CD14-positive monocyte (primary cell): Measurements from ENCODE around the gene MORC2. TPM values are rescaled to one million over a fixed set of nuclear protein-coding genes. Genes with fewer than 3 reads are reported as not detected.
A peak's percentile ranks its signal among the peaks of the same experiment; 100 is the strongest.

Source experiments
- DNase-seq, 3 donors: peaks; one replicate each; pipeline ENCODE4 v3.0.0-alpha.2; 2011 to 2022
- H2AFZ ChIP-seq: 2 replicates; pipeline ENCODE4 v1.6.0; 2012; ENCODE audit warnings: mild to moderate bottlenecking, low read depth, low read length, inconsistent platforms; ENCODE audit not compliant: insufficient read depth, poor library complexity, severe bottlenecking
- H3K27ac ChIP-seq, 2 donors: 1 replicate in 1 of 2; 2 replicates in 1 of 2; pipeline ENCODE4 v1.5.1; 2012 to 2013; ENCODE audit warnings: low read length in 2 of 2, control low read depth in 1 of 2, inconsistent platforms in 1 of 2, low read depth in 1 of 2, mild to moderate bottlenecking in 1 of 2
- H3K27me3 ChIP-seq, 2 donors: one replicate each; pipeline versions ENCODE4 v1.6.0 to v1.6.1; 2011 to 2013; ENCODE audit warnings: low read length in 2 of 2; ENCODE audit not compliant: control insufficient read depth in 2 of 2, insufficient read depth in 2 of 2
- H3K36me3 ChIP-seq, 2 donors: replicated peaks in 1 of 2; 1 replicate in 1 of 2; 2 replicates in 1 of 2; pipeline versions ENCODE4 v1.5.1 to v1.6.1; 2012 to 2013; ENCODE audit warnings: low read length in 2 of 2, control low read depth in 1 of 2, inconsistent platforms in 1 of 2, mild to moderate bottlenecking in 1 of 2; ENCODE audit not compliant: insufficient read depth in 2 of 2, control insufficient read depth in 1 of 2
- H3K4me1 ChIP-seq, 2 donors: 1 replicate in 1 of 2; 2 replicates in 1 of 2; pipeline versions ENCODE4 v1.5.1 to v1.6.1; 2012 to 2013; ENCODE audit warnings: low read length in 2 of 2, control low read depth in 1 of 2, inconsistent platforms in 1 of 2, mild to moderate bottlenecking in 1 of 2, moderate library complexity in 1 of 2; ENCODE audit not compliant: insufficient read depth in 2 of 2, control insufficient read depth in 1 of 2
- H3K4me2 ChIP-seq: replicated peaks from 2 replicates; pipeline ENCODE3; 2012; ENCODE audit warnings: low read length, moderate library complexity, mild to moderate bottlenecking; ENCODE audit not compliant: poor library complexity, severe bottlenecking; ENCODE audit errors: extremely low read depth
- H3K4me3 ChIP-seq, 3 experiments: fragments of 200-600 bp in 1 of 3; sonication (generic) in 1 of 3; replicated peaks in 1 of 3; 1 replicate in 2 of 3; 2 replicates in 1 of 3; pipeline ENCODE4 v1.5.1; 2011 to 2013; ENCODE audit warnings: low read length in 3 of 3, mild to moderate bottlenecking in 3 of 3, control low read depth in 2 of 3, low read depth in 2 of 3, inconsistent platforms in 1 of 3, moderate library complexity in 1 of 3
- H3K79me2 ChIP-seq: 2 replicates; pipeline ENCODE4 v1.6.0; 2012; ENCODE audit warnings: mild to moderate bottlenecking, control low read depth, inconsistent platforms, low read length, moderate library complexity; ENCODE audit not compliant: insufficient read depth
- H3K9ac ChIP-seq: 2 replicates; pipeline ENCODE4 v1.6.0; 2017; ENCODE audit warnings: low read length, mild to moderate bottlenecking; ENCODE audit not compliant: insufficient read depth, poor library complexity, severe bottlenecking
- H3K9me3 ChIP-seq, 2 donors: replicated peaks in 1 of 2; 1 replicate in 1 of 2; 2 replicates in 1 of 2; pipeline versions ENCODE4 v1.5.1 to v1.6.1; 2012 to 2013; ENCODE audit warnings: low read length in 2 of 2, control low read depth in 1 of 2; ENCODE audit not compliant: control insufficient read depth in 1 of 2, insufficient read depth in 1 of 2
- H4K20me1 ChIP-seq: 2 replicates; pipeline ENCODE4 v1.6.0; 2012; ENCODE audit warnings: mild to moderate bottlenecking, low read length, control low read depth, moderate library complexity; ENCODE audit not compliant: insufficient read depth
- H3K27ac Mint-ChIP-seq, 7 donors: one replicate each; pipeline ENCODE4 v1.8.0; 2020; ENCODE audit warnings: mild to moderate bottlenecking in 7 of 7, mixed read lengths in 7 of 7, moderate library complexity in 6 of 7, inconsistent platforms in 2 of 7
- H3K27me3 Mint-ChIP-seq, 3 donors: one replicate each; pipeline ENCODE4 v1.8.0; 2021 to 2022; ENCODE audit warnings: low read depth in 3 of 3, mild to moderate bottlenecking in 3 of 3, mixed read lengths in 3 of 3, moderate library complexity in 3 of 3, inconsistent platforms in 1 of 3
- H3K36me3 Mint-ChIP-seq, 2 donors: one replicate each; pipeline ENCODE4 v1.8.0; 2020; ENCODE audit warnings: mixed read lengths in 2 of 2, inconsistent platforms in 1 of 2, mild to moderate bottlenecking in 1 of 2
- H3K4me1 Mint-ChIP-seq: one replicate; pipeline ENCODE4 v1.8.0; 2020; ENCODE audit warnings: mild to moderate bottlenecking, mixed read lengths
- H3K4me3 Mint-ChIP-seq, 2 donors: one replicate each; pipeline ENCODE4 v1.8.0; 2020; ENCODE audit warnings: mild to moderate bottlenecking in 2 of 2, mixed read lengths in 2 of 2, moderate library complexity in 1 of 2
- H3K9me3 Mint-ChIP-seq, 7 donors: one replicate each; pipeline ENCODE4 v1.8.0; 2020 to 2022; ENCODE audit warnings: mixed read lengths in 7 of 7, mild to moderate bottlenecking in 6 of 7, moderate library complexity in 6 of 7, inconsistent platforms in 2 of 7
- WGBS: methylation state at CpG from one replicate; pipeline ENCODE4 v1.1.5; 2013; ENCODE audit warnings: missing lambda C conversion rate; ENCODE audit not compliant: insufficient coverage; 5-methylcytosine and 5-hydroxymethylcytosine counted together
- intact Hi-C, 2 donors: fragments of 100-400 bp; cut with micrococcal nuclease; formaldehyde crosslinking; loops; one replicate each; pipeline versions ENCODE4 v1.15.0 to v1.15.1; 2023
- polyA plus RNA-seq, 3 donors: library from polyadenylated mRNA; depleted of rRNA in 1 of 3; unstranded in 2 of 3; stranded (reverse) in 1 of 3; fragments of 300-500 nt in 2 of 3; fragments of >200 nt in 1 of 3; fragmentation: Illumina TruSeq in 2 of 3; gene quantifications; 1 replicate in 2 of 3; 2 replicates in 1 of 3; pipeline ENCODE4 v1.2.3, GENCODE V29; 2012 to 2021
- TF ChIP-seq, protein P1 (sequence below): fragments of 200-600 bp; IDR thresholded peaks from one replicate; pipeline ENCODE4 v1.8.0; 2022; ENCODE audit warnings: antibody characterized with exemption, mild to moderate bottlenecking

The MORC2 gene
- polyA plus RNA-seq, 3 donors, result 2.1 to 6.0 (median 2.4) TPM

- Histone ChIP-seq H3K79me2 (no peaks in the 10 kb centered on the region), H3K27me3 (no peaks in the 10 kb centered on the region), H3K36me3 (peaks cover 46 to 90% of the 10 kb centered on the region in 2 donors), H3K4me2 (no peak overlapping the region), H3K9me3 (no peaks in the 10 kb centered on the region), H3K9ac (no peak overlapping the region), H3K27ac (no peak overlapping the region), H4K20me1 (no peaks in the 10 kb centered on the region), H2AFZ (no peak overlapping the region), H3K4me3 (no peak overlapping the region), H3K4me1 (no peaks in the 10 kb centered on the region)
- Mint-ChIP-seq H3K9me3 (no peaks in the 10 kb centered on the region), H3K27ac (peak overlapping the region in 1 of 7 donors; percentile 37), H3K36me3 (peaks cover 50 to 54% of the 10 kb centered on the region in 2 donors), H3K4me3 (no peak overlapping the region), H3K27me3 (peaks cover 0 to under 1% (median 0%) of the 10 kb centered on the region in 3 donors), H3K4me1 (peaks cover 2% of the 10 kb centered on the region)
- intact Hi-C loops, result loop anchor here (5.0 kb wide), 2 partner anchors 132 to 137 kb away; partner anchors contain the start of gene SMTN (in 1 of the 2)
- DNase-seq, result no peak
- WGBS, result 87% methylated on average over 3 of the region's 7 CpGs
- TF ChIP-seq, protein P1, sequence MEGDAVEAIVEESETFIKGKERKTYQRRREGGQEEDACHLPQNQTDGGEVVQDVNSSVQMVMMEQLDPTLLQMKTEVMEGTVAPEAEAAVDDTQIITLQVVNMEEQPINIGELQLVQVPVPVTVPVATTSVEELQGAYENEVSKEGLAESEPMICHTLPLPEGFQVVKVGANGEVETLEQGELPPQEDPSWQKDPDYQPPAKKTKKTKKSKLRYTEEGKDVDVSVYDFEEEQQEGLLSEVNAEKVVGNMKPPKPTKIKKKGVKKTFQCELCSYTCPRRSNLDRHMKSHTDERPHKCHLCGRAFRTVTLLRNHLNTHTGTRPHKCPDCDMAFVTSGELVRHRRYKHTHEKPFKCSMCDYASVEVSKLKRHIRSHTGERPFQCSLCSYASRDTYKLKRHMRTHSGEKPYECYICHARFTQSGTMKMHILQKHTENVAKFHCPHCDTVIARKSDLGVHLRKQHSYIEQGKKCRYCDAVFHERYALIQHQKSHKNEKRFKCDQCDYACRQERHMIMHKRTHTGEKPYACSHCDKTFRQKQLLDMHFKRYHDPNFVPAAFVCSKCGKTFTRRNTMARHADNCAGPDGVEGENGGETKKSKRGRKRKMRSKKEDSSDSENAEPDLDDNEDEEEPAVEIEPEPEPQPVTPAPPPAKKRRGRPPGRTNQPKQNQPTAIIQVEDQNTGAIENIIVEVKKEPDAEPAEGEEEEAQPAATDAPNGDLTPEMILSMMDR, result no peak
Measured at GRCh38 chr22:30949934-30950660, 18.5 kb downstream of the MORC2 start.

- Mint-ChIP-seq H3K36me3 (peaks cover 41 to 61% of the 10 kb centered on the region in 2 donors), H3K9me3 (no peaks in the 10 kb centered on the region), H3K4me1 (peaks cover 2% of the 10 kb centered on the region), H3K27me3 (peaks cover 0 to 2% (median 0%) of the 10 kb centered on the region in 3 donors), H3K4me3 (no peak overlapping the region), H3K27ac (peak overlapping the region in 2 of 7 donors; percentile 14 to 67)
- H3K36me3 ChIP-seq, result peaks cover 56 to 90% of the 10 kb centered on the region in 2 donors
- TF ChIP-seq, protein P1, result no peak
- H3K27me3 ChIP-seq, result no peaks in the 10 kb centered on the region
- H2AFZ ChIP-seq, result no peak overlapping the region
- H3K27ac ChIP-seq, result no peak overlapping the region
- no peaks in the 10 kb centered on the region for H3K4me1 ChIP-seq
- H4K20me1 ChIP-seq, result no peaks in the 10 kb centered on the region
- WGBS, result 100% methylated on average over 3 of the region's 3 CpGs
- no peak for DNase-seq
- intact Hi-C loops, result loop anchor here (5.0 kb wide), 2 partner anchors 133 to 138 kb away; partner anchors contain the start of gene SMTN (in 1 of the 2)
- H3K4me2 ChIP-seq, result no peak overlapping the region
- H3K79me2 ChIP-seq, result no peaks in the 10 kb centered on the region
- H3K4me3 ChIP-seq, result no peak overlapping the region
- H3K9me3 ChIP-seq, result no peaks in the 10 kb centered on the region
- H3K9ac ChIP-seq, result no peak overlapping the region
Measured at GRCh38 chr22:30948930-30949342, 19.6 kb downstream of the MORC2 start.
